Placental epithelial cell (primary cell): ENCODE measurements around the gene LCE1F. TPM values are rescaled to one million over a fixed set of nuclear protein-coding genes. Genes with fewer than 3 reads are reported as not detected.

ENCODE experiments used
- total RNA-seq: library from RNA; depleted of rRNA; stranded (reverse); fragments of >200 nt; gene quantifications from 2 replicates; pipeline ENCODE4 v1.2.3, GENCODE V29; 2012

LCE1F gene
- not detected in 2 replicates for total RNA-seq

GRCh38 chr1:152774875-152775274 is at the start of gene LCE1F:
TSS of gene LCE1F (plus strand) at chr1:152775140. CDS start at chr1:152776372, 1,232 bp downstream.

GRCh38 chr1:152757747-152758146 is 17.2 kb upstream of the LCE1F start, which contains the start of gene KPRP:
TSS of gene KPRP (plus strand) at chr1:152758025. CDS start at chr1:152759589, 1,564 bp downstream.

DNA sequence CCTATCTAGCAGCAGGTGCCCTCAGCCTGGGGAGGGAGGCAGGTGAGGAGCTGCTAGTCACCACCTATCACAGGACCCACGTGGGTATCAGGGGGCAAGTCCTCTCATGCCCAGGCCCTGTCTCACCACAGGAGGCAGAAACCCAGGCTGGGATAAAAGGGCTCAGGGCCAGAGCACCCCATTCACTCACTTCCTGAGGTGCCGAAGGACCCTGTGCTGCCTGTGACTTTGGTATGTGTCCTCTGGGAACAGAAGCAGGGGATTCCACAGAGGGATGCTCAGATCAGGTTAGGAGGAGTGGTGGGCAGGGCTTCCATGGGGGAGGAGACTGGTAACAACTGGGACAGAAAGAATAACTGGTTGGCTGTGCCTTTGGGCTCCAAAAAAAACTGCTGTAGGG is 11.1 kb downstream of the LCE1F start, which contains the start of gene LCE1E:
TSS of gene LCE1E (plus strand) at position 181 of the 400 bp plus-strand sequence. CDS start 1,043 bp downstream, outside the sequence.

GRCh38 chr1:152796421-152796820 is 21.5 kb downstream of the LCE1F start, which contains the start of gene LCE1D:
TSS of gene LCE1D (plus strand) at chr1:152796721. CDS start at chr1:152797795, 1,074 bp downstream.

GRCh38 chr1:152806576-152806975 is 31.6 kb downstream of the LCE1F start, which contains the start of gene LCE1C:
TSS of gene LCE1C (minus strand) at chr1:152806651. CDS start at chr1:152805478, 1,173 bp downstream.

GRCh38 chr1:152811671-152812070 is 36.7 kb downstream of the LCE1F start, which contains the start of gene LCE1B:
TSS of gene LCE1B (plus strand) at chr1:152811971. CDS start at chr1:152812447, 476 bp downstream.

Other genes starting within 250 kb of the LCE1F start
- not detected in 2 replicates for gene LCE3E, start 208.4 kb upstream of the LCE1F start, total RNA-seq
- gene LCE3D, start 194.6 kb upstream of the LCE1F start, total RNA-seq, result not detected in 2 replicates
- not detected in 2 replicates for gene LCE3C, start 174.9 kb upstream of the LCE1F start, total RNA-seq
- not detected in 2 replicates for gene LCE3B, start 161.3 kb upstream of the LCE1F start, total RNA-seq
- not detected in 2 replicates for gene LCE3A, start 152.0 kb upstream of the LCE1F start, total RNA-seq
- gene LCE2D, start 111.8 kb upstream of the LCE1F start, total RNA-seq, result not detected in 2 replicates
- not detected in 2 replicates for gene LCE2C, start 99.9 kb upstream of the LCE1F start, total RNA-seq
- not detected in 2 replicates for gene LCE2B, start 89.0 kb upstream of the LCE1F start, total RNA-seq
- 0.79 TPM in 1 of 2 replicates, not detected in the other for gene LCE2A, start 76.8 kb upstream of the LCE1F start, total RNA-seq
- not detected in 2 replicates for gene LCE4A, start 67.0 kb upstream of the LCE1F start, total RNA-seq
- not detected in 2 replicates for gene KPRP, start 17.1 kb upstream of the LCE1F start, total RNA-seq
- gene LCE1E, start 11.1 kb downstream of the LCE1F start, total RNA-seq, result not detected in 2 replicates
- gene LCE1D, start 21.6 kb downstream of the LCE1F start, total RNA-seq, result not detected in 2 replicates
- not detected in 2 replicates for gene LCE1C, start 31.5 kb downstream of the LCE1F start, total RNA-seq
- not detected in 2 replicates for gene LCE1B, start 36.8 kb downstream of the LCE1F start, total RNA-seq
- gene LCE1A, start 52.3 kb downstream of the LCE1F start, total RNA-seq, result not detected in 2 replicates
- gene LCE6A, start 67.7 kb downstream of the LCE1F start, total RNA-seq, result not detected in 2 replicates
- not detected in 2 replicates for gene LCE7A, start 84.9 kb downstream of the LCE1F start, total RNA-seq
- not detected in 2 replicates for gene SMCP, start 103.2 kb downstream of the LCE1F start, total RNA-seq
- 0.54 and 0.79 TPM in 2 replicates for gene IVL, start 133.4 kb downstream of the LCE1F start, total RNA-seq
- gene SPRR5, start 172.1 kb downstream of the LCE1F start, total RNA-seq, result not detected in 2 replicates
- gene SPRR4, start 195.5 kb downstream of the LCE1F start, total RNA-seq, result not detected in 2 replicates
- gene SPRR1A, start 208.9 kb downstream of the LCE1F start, total RNA-seq, result not detected in 2 replicates
- gene SPRR3, start 226.6 kb downstream of the LCE1F start, total RNA-seq, result 1.2 and 1.6 TPM in 2 replicates